ENCODE data around the gene PACS1. TPM values are rescaled to one million over a fixed set of nuclear protein-coding genes. Genes with fewer than 3 reads are reported as not detected.

Gene PACS1
- total RNA-seq, 2 experiments from 2014 or later = 179 to 183 TPM

- Mint-ChIP-seq H3K36me3 (ENCODE audit: low read depth) (peaks cover 10% of the 10 kb centered on the region), H3K27me3 (no peaks in the 10 kb centered on the region), H3K4me1 (ENCODE audit: low read depth) (peaks cover 40% of the 10 kb centered on the region), H3K9me3 (no peaks in the 10 kb centered on the region), H3K27ac (peak overlapping the region; percentile 81), H3K4me3 (peak overlapping the region; percentile 79)
- H3K9me3 ChIP-seq (ENCODE audit: control insufficient read depth in 1 of 2, insufficient read depth in 1 of 2, low read length in 2 of 2) = no peaks in the 10 kb centered on the region
- ChIA-PET CTCF (interaction anchor here (0.7 to 2.7 kb wide), 18 partner anchors 8 to 570 kb away, joined by 3 to 54 read pairs (median 4); partner anchors contain the start of genes BRMS1, KAT5, MRPL11 and MUS81), POLR2A (interaction anchor here (0.9 to 6.5 kb wide), 6 partner anchors 8 to 393 kb away, joined by 3 to 34 read pairs (median 4); partner anchors contain the start of genes RAB1B and TMEM151A)
- peak; percentile 99 to 100 (median 100) for DNase-seq
- peaks cover 52% of the 10 kb centered on the region for H3K4me1 ChIP-seq (ENCODE audit: insufficient read depth, low read length)
- peak; percentile 80 for ATAC-seq (ENCODE audit: poor library complexity)
- TF ChIP-seq CTCF (IDR thresholded peaks at IDR 0.05) = peak; percentile 91
- H3K36me3 ChIP-seq (ENCODE audit: insufficient read depth, low read length) = peaks cover 11% of the 10 kb centered on the region
- H3K27ac ChIP-seq (ENCODE audit: low read depth in 1 of 2, low read length in 2 of 2) = peak overlapping the region in 1 of 2 donors; percentile 53
- H3K27me3 ChIP-seq (ENCODE audit: control insufficient read depth in 1 of 2, insufficient read depth in 2 of 2, low read length in 2 of 2) = no peaks in the 10 kb centered on the region
- no peak overlapping the region for H3K4me3 ChIP-seq (ENCODE audit: low read length)
- intact Hi-C loops (cut with DNase I, micrococcal nuclease) = loop anchor here (1.0 to 10.0 kb wide), 3 partner anchors 14 to 428 kb away; partner anchors contain the start of genes CFL1 (in 1 of the 2) and RAB1B (in 1 of the 2)
These were observed 212.7 kb downstream of the PACS1 start for GRCh38 chr11:66282468-66283455.

- Histone ChIP-seq H3K4me1 (ENCODE audit: insufficient read depth, low read length) (peaks cover 57% of the 10 kb centered on the region), H3K9me3 (ENCODE audit: control insufficient read depth in 1 of 2, insufficient read depth in 1 of 2, low read length in 2 of 2) (no peaks in the 10 kb centered on the region), H3K36me3 (ENCODE audit: insufficient read depth, low read length) (peaks cover 11% of the 10 kb centered on the region), H3K27me3 (ENCODE audit: control insufficient read depth in 1 of 2, insufficient read depth in 2 of 2, low read length in 2 of 2) (no peaks in the 10 kb centered on the region), H3K4me3 (ENCODE audit: low read length) (no peak overlapping the region), H3K27ac (ENCODE audit: low read depth in 1 of 2, low read length in 2 of 2) (no peak overlapping the region)
- ChIA-PET POLR2A (interaction anchor here (0.9 to 6.5 kb wide), 4 partner anchors 15 to 394 kb away, joined by 3 to 34 read pairs (median 6); partner anchors contain the start of gene RAB1B), CTCF (interaction anchor here (1.0 to 1.9 kb wide), 4 partner anchors 10 to 155 kb away, joined by 3 to 54 read pairs (median 4); partner anchors contain the start of gene MRPL11)
- no peaks in the 10 kb centered on the region for H3K9me3 Mint-ChIP-seq
- H3K4me3 Mint-ChIP-seq = no peak overlapping the region
- intact Hi-C loops (cut with DNase I, micrococcal nuclease) = loop anchor here in 1 of 2 experiments (10.0 kb wide), 1 partner anchor 429 kb away; the partner anchor contains the start of gene CFL1
- TF ChIP-seq CTCF (IDR thresholded peaks at IDR 0.05) = no peak
- ATAC-seq (ENCODE audit: poor library complexity) (no peak), DNase-seq (peak in 1 of 14 experiments; percentile 50)
- H3K27ac Mint-ChIP-seq = peak overlapping the region; percentile 81
- H3K36me3 Mint-ChIP-seq (ENCODE audit: low read depth) = peaks cover 10% of the 10 kb centered on the region
- no peaks in the 10 kb centered on the region for H3K27me3 Mint-ChIP-seq
- H3K4me1 Mint-ChIP-seq (ENCODE audit: low read depth) = peaks cover 40% of the 10 kb centered on the region
These were observed 213.5 kb downstream of the PACS1 start for GRCh38 chr11:66283461-66284105.

GRCh38 chr11:66284526-66285078 lies 214.5 kb downstream of the PACS1 start:
- POLR2A ChIA-PET = interaction anchor here (0.6 kb wide), 1 partner anchor 24 kb away, joined by 3 read pairs; no protein-coding TSS in a partner anchor
- DNase-seq (no peak), ATAC-seq (ENCODE audit: poor library complexity) (no peak)
- Mint-ChIP-seq H3K36me3 (ENCODE audit: low read depth) (peaks cover 10% of the 10 kb centered on the region), H3K4me1 (ENCODE audit: low read depth) (peaks cover 44% of the 10 kb centered on the region), H3K27me3 (peaks cover 5% of the 10 kb centered on the region), H3K4me3 (no peak overlapping the region), H3K27ac (no peak overlapping the region), H3K9me3 (no peaks in the 10 kb centered on the region)
- TF ChIP-seq CTCF (IDR thresholded peaks at IDR 0.05) = no peak
- no peaks in the 10 kb centered on the region for H3K27me3 ChIP-seq (ENCODE audit: control insufficient read depth in 1 of 2, insufficient read depth in 2 of 2, low read length in 2 of 2)
- H3K4me1 ChIP-seq (ENCODE audit: insufficient read depth, low read length) = peaks cover 53% of the 10 kb centered on the region
- H3K9me3 ChIP-seq (ENCODE audit: control insufficient read depth in 1 of 2, insufficient read depth in 1 of 2, low read length in 2 of 2) = no peaks in the 10 kb centered on the region
- H3K36me3 ChIP-seq (ENCODE audit: insufficient read depth, low read length) = peaks cover 11% of the 10 kb centered on the region
- no peak overlapping the region for H3K4me3 ChIP-seq (ENCODE audit: low read length)
- CTCF ChIA-PET = no interaction called here
- intact Hi-C loops (cut with DNase I, micrococcal nuclease) = loop anchor here in 1 of 2 experiments (10.0 kb wide), 1 partner anchor 430 kb away; the partner anchor contains the start of gene CFL1
- H3K27ac ChIP-seq (ENCODE audit: low read depth in 1 of 2, low read length in 2 of 2) = no peak overlapping the region

Measured in CD4-positive, alpha-beta T cell (primary cell).